ENCODE measurements around the gene FLT4. TPM values are rescaled to one million over a fixed set of nuclear protein-coding genes. Genes with fewer than 3 reads are reported as not detected.

FLT4 gene
- 2.0 TPM in 2 replicates for total RNA-seq
- long read RNA-seq, partial matches to known transcripts: 1 of 1 reads
- long read RNA-seq, other reads (novel, unspliced or antisense): 0 of 1 reads

DNA sequence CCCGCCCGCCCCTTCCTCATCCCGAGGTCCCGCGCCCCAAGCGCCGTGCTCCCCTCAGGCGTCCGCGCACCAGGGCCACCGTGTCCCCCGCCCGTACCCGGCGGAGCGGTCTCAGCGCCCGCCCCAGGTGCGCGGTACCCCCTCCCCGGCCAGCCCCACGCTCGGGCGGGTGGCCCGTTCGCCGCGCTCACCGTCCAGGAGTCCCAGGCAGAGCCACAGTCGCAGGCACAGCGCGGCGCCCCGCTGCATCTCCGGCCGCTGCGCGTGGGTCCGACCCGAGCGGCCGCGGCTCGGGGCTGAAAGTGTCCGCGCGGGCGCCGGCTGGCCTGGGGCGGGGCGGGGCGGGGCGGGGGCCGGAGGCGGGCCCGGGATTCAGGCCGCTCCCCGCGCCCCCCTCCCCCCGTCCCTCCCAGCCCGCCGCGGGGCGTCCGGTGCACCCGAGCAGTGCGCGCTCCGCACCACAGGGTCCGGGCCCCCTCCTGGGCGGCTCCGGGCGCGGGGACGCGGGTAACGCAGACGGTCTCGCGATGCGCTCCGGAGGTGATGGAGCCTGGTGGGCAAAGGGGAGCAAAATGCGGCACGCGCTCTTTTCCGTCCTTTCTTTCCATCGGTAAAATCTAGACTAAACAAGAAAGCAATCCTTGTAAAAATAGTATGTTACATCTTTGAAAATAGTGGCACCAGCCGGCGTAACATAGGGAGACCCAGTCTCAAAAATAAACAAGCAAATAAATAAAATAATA, at the start of gene FLT4:
TSS of gene FLT4 (minus strand) at position 304 of the 743 bp plus-strand sequence. CDS start at position 249, 55 bp downstream.
- no peak for TF ChIP-seq CTCF (IDR thresholded peaks at IDR 0.05; ENCODE audit: unreplicated experiment)
- Mint-ChIP-seq H3K4me3 (ENCODE audit: low read depth) (peak within 1 kb of the TSS; percentile 62), H3K36me3 (ENCODE audit: insufficient read depth) (no peaks in the 10 kb centered on the region), H3K27ac (peak within 1 kb of the TSS; percentile 10), H3K27me3 (peaks cover 80% of the 10 kb centered on the region), H3K9me3 (ENCODE audit: low read depth) (no peaks in the 10 kb centered on the region), H3K4me1 (ENCODE audit: low read depth) (peaks cover 5% of the 10 kb centered on the region)
- DNase-seq (ENCODE audit: low spot score, unreplicated experiment): no peak

- no peak for TF ChIP-seq CTCF (IDR thresholded peaks at IDR 0.05; ENCODE audit: unreplicated experiment)
- no peak for DNase-seq (ENCODE audit: low spot score, unreplicated experiment)
- Mint-ChIP-seq H3K27ac (no peak overlapping the region), H3K4me1 (ENCODE audit: low read depth) (peaks cover 1% of the 10 kb centered on the region), H3K9me3 (ENCODE audit: low read depth) (peaks cover 5% of the 10 kb centered on the region), H3K36me3 (ENCODE audit: insufficient read depth) (no peaks in the 10 kb centered on the region), H3K4me3 (ENCODE audit: low read depth) (no peak overlapping the region), H3K27me3 (peaks cover 30% of the 10 kb centered on the region)
Observed at GRCh38 chr5:180699042-180699441, 49.6 kb upstream of the FLT4 start.

GRCh38 chr5:180696116-180696515, 46.7 kb upstream of the FLT4 start:
- DNase-seq (ENCODE audit: low spot score, unreplicated experiment): no peak
- no peak overlapping the region for H3K27ac Mint-ChIP-seq
- TF ChIP-seq CTCF (IDR thresholded peaks at IDR 0.05; ENCODE audit: unreplicated experiment): no peak
- H3K36me3 Mint-ChIP-seq (ENCODE audit: insufficient read depth): no peaks in the 10 kb centered on the region
- H3K27me3 Mint-ChIP-seq: peaks cover 48% of the 10 kb centered on the region
- H3K9me3 Mint-ChIP-seq (ENCODE audit: low read depth): no peaks in the 10 kb centered on the region
- no peak overlapping the region for H3K4me3 Mint-ChIP-seq (ENCODE audit: low read depth)
- H3K4me1 Mint-ChIP-seq (ENCODE audit: low read depth): no peaks in the 10 kb centered on the region

DNA sequence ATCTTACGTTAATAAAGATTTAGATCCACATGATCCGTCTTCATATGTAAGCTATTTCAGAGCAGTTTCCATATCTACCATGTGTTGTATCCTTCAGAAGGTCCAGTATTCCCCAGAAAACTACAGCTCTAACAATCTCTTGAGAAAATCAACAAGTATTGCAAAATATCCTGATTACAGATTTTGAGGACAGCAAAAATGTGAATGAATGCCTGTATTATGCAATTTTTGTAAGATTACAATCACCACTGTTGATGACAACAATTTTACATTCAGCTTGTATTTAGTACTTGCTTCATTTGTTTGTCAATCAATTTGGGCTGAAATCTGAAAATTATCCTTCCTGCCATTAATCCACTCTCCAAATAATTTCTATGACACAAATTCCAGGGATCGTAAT, 43.0 kb upstream of the FLT4 start:
- Mint-ChIP-seq H3K27me3 (peaks cover 60% of the 10 kb centered on the region), H3K4me3 (ENCODE audit: low read depth) (no peak overlapping the region), H3K9me3 (ENCODE audit: low read depth) (no peaks in the 10 kb centered on the region), H3K36me3 (ENCODE audit: insufficient read depth) (no peaks in the 10 kb centered on the region), H3K27ac (no peak overlapping the region), H3K4me1 (ENCODE audit: low read depth) (no peaks in the 10 kb centered on the region)
- TF ChIP-seq CTCF (IDR thresholded peaks at IDR 0.05; ENCODE audit: unreplicated experiment): no peak
- no peak for DNase-seq (ENCODE audit: low spot score, unreplicated experiment)

DNA sequence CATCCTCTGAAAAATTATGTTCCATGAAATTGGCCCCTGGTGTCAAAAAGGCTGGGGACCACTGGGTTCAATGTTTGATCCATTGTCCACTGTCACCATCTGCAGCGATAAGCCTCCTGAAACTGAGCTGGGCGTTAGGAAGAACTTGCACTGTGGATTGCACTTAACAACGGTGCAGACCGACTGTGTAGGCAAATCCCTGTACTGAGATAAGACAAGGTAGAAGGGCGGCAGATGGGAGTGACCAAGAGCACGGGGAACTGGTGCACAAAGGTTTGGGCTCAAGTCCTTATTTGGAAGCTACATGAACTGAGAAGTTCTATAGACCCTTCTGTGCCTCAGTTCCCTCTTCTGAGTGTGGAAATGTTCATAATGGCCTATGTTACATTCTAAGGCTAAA, 41.6 kb upstream of the FLT4 start:
- Mint-ChIP-seq H3K27ac (no peak overlapping the region), H3K27me3 (peaks cover 53% of the 10 kb centered on the region), H3K4me1 (ENCODE audit: low read depth) (no peaks in the 10 kb centered on the region), H3K36me3 (ENCODE audit: insufficient read depth) (no peaks in the 10 kb centered on the region), H3K9me3 (ENCODE audit: low read depth) (no peaks in the 10 kb centered on the region), H3K4me3 (ENCODE audit: low read depth) (no peak overlapping the region)
- DNase-seq (ENCODE audit: low spot score, unreplicated experiment): no peak
- TF ChIP-seq CTCF (IDR thresholded peaks at IDR 0.05; ENCODE audit: unreplicated experiment): no peak

All from progenitor cell of endocrine pancreas (in vitro differentiated cells).